HG02973 (cell line): ENCODE measurements around the gene SDHAF2.

Source experiments
- ATAC-seq: cut with Tn5 transposase; IDR thresholded peaks from one replicate; pipeline ENCODE4 v1.9.1; 2021; ENCODE audit warnings: moderate library complexity; ENCODE audit not compliant: unreplicated experiment

Gene SDHAF2

DNA sequence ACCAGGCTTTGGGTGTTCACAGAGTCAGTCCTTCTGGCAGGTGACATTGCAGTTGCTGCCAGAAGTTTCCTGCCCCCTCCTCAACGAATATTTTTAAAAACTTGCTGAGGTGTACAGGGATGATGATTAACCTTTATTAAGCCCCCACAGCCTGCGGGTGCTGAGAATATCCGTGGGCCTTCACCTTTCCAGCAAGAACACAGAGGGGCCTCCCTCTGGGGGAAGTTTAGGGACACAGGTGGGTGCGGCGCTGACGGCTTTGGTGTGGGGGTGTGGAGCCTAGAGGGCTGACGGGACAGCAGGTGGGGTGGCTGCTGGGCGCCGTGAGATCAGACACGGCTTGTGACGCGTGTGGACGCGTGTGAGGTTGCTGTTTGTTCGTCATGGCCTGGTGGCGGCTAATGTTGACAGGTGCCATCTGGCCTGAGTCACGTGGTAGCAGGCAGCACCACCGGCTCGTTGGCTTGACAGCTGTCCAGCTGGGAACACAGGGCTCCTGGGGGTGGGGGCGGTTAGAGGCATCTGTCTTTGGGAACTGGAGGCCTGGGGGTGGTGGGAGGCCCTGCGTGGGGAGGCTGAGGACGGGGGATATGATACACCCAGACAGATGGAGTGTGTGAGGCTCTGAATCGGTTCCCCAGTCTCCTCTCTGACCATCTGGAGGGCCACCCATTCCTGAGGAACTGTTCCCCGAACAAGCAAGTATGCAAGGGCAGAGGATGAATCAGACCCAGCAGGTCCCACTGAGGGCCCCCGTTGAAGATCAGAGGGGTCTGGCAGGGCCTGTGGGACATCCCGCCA lies 66.1 kb downstream of the SDHAF2 start:
- ATAC-seq = no peak
